Stimulated activated CD8-positive, alpha-beta memory T cell treated with anti-CD3 and anti-CD28 coated beads, Interleukin-15, amount 100 ng/mL, for 48 hours (primary cell): Measurements from ENCODE around the gene VDR.
A peak's percentile ranks its signal among the peaks of the same experiment; 100 is the strongest.
"Not testable (repeated sequence)": the region's sequence is repeated elsewhere in the genome, so short reads cannot be mapped to it uniquely, and the experiment has no call there.

Source experiments
- DNase-seq, 2 donors: peaks; one replicate each; pipeline ENCODE4 v3.0.0-alpha.2; 2020; ENCODE audit warnings: low read depth in 2 of 2

The VDR gene

DNA sequence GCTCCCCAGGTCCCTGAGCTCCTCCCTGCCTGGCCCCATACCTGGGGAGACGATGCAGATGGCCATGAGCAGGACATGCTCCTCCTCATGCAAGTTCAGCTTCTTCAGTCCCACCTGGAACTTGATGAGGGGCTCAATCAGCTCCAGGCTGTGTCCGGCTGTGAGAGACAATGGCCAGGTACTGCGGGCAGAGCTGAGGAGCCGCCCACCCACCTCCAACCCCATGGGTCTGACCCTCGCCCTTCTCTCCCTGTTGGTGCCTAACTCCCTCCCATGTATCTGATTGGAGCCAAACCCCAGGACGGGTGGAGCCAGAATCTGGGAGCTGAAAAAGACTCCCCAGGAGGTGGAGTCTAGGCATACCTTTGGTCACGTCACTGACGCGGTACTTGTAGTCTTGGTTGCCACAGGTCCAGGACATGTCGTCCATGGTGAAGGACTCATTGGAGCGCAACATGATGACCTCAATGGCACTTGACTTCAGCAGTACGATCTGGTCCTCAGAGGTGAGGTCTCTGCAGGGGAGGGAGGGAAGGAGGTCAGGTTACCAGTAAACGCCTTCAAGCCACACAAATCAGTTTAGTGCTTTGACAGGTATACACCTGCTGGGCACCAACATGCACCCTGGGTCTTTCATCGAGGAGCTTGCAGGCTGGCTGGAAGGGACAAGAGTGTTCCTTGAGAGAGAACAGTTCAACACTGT is 58.3 kb downstream of the VDR start:
- DNase-seq, result no peak

DNA sequence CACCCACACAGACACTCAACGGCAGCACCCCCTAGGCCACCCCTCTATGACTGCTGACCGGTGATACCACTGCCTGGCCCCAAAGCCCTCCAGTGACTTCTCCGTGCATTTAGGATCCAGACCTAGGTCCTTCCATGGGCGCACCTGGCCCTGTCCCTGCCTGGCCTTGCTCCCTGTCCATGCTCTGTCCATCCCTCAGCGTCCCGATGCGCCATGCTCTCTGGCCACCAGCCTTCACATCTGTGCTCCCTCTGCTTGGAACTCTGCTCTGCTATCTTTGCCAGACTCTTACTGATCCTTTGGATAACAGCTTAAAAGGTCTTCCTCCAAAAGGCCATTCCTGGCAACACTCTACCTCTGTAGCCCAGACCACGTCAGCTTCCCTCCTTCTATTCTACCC is 59.7 kb downstream of the VDR start:
- DNase-seq, result no peak

DNA sequence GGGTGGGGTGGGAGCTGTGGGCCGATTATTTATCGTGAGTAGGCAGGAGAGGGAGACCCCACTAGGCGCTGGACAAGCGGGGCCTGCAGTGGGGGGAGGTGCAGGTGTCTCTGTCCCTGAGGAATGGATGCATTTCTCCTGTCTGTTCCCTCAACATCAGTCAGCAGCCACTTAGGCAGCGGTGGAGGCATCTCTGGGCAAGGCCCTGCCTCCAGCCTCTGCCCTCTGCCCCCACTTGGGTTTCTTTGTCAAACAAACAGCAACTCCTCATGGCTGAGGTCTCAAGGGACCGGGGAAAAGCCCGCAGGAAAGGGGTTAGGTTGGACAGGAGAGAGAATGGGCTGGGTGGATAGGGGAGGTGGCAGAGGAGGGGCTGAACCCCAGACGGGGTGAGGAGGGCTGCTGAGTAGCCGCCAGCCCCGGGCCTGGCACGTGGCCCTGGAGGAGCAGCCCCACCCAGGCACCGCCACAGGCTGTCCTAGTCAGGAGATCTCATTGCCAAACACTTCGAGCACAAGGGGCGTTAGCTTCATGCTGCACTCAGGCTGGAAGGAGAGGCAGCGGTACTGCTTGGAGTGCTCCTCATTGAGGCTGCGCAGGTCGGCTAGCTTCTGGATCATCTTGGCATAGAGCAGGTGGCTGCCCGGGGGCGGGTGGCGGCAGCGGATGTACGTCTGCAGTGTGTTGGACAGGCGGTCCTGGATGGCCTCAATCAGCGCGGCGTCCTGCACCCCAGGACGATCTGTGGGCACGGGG is 60.4 kb downstream of the VDR start:
- DNase-seq, result no peak

GRCh38 chr12:47843226-47843980 is 61.4 kb downstream of the VDR start:
- DNase-seq, result no peak

DNA sequence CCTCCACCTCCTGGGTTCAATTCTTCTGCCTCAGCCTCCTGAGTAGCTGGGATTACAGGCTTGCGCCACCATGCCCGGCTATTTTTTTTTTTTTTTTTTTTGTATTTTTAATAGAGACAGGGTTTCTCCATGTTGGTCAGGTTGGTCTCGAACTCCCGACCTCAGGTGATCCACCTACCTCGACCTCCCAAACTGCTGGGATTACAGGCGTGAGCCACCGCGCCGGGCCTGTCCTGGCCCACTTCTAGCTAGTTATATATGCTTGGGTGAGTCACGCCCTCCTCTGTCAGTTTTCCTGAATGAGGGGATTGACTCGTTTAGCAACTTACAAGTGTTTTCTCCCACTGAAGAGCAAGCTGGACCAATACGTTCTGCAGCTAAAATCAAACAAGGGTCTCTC is 62.3 kb downstream of the VDR start:
- DNase-seq, result not testable (repeated sequence)

GRCh38 chr12:47841910-47842309 is 62.9 kb downstream of the VDR start:
- no peak for DNase-seq

GRCh38 chr12:47841501-47841900 is 63.3 kb downstream of the VDR start:
- DNase-seq, result no peak

GRCh38 chr12:47840571-47840970 is 64.2 kb downstream of the VDR start:
- no peak for DNase-seq

- DNase-seq, result no peak
Measured at GRCh38 chr12:47839214-47839876, 65.4 kb downstream of the VDR start.

- no peak for DNase-seq
Measured at GRCh38 chr12:47838286-47838931, 66.4 kb downstream of the VDR start.

DNA sequence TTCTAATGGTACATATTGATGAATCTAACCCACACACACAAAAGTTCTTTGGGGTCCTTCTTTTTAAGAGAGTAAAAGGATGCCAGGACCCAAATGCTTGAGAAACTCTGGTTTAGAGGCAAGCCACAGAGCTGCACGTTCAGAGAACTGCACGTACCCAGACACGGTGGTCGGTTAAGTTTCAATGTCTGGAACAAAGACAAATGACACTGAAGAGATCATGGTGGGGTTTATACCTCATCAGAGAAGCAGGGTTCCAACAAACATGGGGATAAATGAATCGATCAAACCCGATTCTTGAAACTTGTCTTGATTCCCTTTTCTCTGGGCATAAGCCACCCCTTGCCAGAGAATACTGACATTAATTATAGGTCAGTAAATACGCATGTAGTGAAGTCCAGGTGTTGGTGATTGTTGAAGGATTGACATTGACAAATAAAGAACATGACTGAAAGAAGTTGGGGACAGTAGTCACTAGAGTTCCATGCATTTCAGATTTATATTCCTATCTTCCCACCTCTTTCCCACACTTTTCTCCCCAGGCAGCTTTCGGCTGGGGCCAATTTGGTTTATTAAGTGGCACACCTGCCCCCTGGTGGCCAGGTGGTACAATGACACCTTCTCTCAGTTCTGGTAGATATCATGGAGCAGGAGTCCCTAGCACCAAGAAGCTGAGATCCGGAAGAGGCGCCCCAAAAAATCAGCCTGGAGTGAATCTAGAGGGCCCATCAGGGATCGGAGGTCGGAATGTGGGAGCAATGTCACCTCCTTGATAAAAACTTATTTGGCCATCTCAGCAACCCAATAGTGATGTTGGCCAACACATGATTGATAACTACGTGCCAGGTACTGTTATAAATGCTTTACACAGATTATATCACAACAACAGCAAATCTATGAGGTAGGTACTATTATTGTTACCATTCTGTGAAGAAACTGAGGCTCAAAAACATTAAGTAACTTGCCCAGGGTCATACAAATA is 67.3 kb downstream of the VDR start:
- peak in 1 of 2 donors; percentile 47 for DNase-seq

GRCh38 chr12:47835831-47836155 is 69.0 kb downstream of the VDR start:
- DNase-seq, result no peak

- DNase-seq, result no peak
Measured at GRCh38 chr12:47835006-47835830, 69.6 kb downstream of the VDR start.

DNA sequence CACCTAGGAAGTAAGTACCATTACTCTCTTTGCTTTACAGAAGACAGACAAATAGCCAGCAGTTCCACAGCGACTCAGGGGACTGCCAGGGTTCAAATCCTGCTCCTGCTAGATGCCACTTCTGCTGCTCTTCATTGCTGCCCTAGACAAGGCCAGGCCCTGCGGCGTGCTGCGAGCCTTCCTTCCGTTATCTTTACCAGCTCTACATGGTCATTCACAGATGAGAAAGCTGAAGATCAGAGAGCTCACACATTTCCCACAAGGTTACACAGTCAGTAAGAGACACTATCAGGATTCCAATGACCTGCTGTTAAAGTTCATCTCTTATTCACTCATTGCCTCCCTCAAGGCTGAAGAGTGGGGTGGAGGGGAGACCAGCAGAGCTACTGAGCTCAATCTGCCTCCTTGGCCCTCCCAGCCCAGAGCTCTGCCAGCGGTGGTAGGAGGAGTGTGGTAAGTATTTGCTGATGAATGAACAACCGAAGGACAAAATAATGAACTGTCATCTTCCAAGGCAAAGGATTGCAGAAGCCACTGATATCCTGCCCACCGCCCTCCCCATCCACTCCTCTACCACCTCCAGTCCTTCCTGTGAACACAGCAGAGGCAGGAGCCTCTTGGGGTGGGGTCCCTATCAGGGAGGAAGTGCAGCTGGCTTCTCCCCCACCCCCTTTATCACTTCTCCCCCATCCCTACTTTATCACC is 70.4 kb downstream of the VDR start:
- no peak for DNase-seq

- DNase-seq, result no peak
Measured at GRCh38 chr12:47833591-47834012, 71.2 kb downstream of the VDR start.

GRCh38 chr12:47832263-47832933 is 72.4 kb downstream of the VDR start:
- DNase-seq, result peak; percentile 77 to 85

GRCh38 chr12:47829584-47829983 is 75.2 kb downstream of the VDR start:
- no peak for DNase-seq

GRCh38 chr12:47828976-47829482 is 75.8 kb downstream of the VDR start:
- no peak for DNase-seq
